Thyroid gland (tissue), 4 donors: ENCODE results near the gene GPR158. TPM values are rescaled to one million over a fixed set of nuclear protein-coding genes. Genes with fewer than 3 reads are reported as not detected.

ENCODE experiments used
- DNase-seq, 2 donors: peaks; one replicate each; pipeline ENCODE4 v3.0.0-alpha.2; 2019
- H3K27ac ChIP-seq, 3 donors: fragments of 200-600 bp; sonication (generic); 1 replicate in 2 of 3; 2 replicates in 1 of 3; pipeline ENCODE4 v1.5.1; 2016 to 2019; ENCODE audit warnings: mild to moderate bottlenecking in 1 of 3, moderate library complexity in 1 of 3
- H3K27me3 ChIP-seq: fragments of 200-600 bp; sonication (generic); one replicate; pipeline ENCODE4 v1.5.1; 2019
- H3K36me3 ChIP-seq, 2 donors: fragments of 200-600 bp; sonication (generic); one replicate each; pipeline ENCODE4 v1.5.1; 2016 to 2019
- H3K4me1 ChIP-seq, 2 donors: fragments of 200-600 bp; sonication (generic); one replicate each; pipeline ENCODE4 v1.5.1; 2017 to 2019
- H3K4me3 ChIP-seq, 3 donors: fragments of 200-600 bp; sonication (generic); replicated peaks in 1 of 3; 1 replicate in 2 of 3; 2 replicates in 1 of 3; pipeline ENCODE4 v1.5.1; 2016; ENCODE audit warnings: mild to moderate bottlenecking in 1 of 3
- H3K9me3 ChIP-seq: fragments of 200-600 bp; sonication (generic); one replicate; pipeline ENCODE4 v1.5.1; 2017
- CTCF ChIP-seq, 6 experiments: fragments of 200-600 bp in 3 of 6; fragments of 450-650 bp in 3 of 6; sonication (generic) in 3 of 6; IDR thresholded peaks; one replicate each; pipeline ENCODE4 v1.5.1; 2016 to 2019; ENCODE audit warnings: antibody characterized with exemption in 6 of 6, mild to moderate bottlenecking in 2 of 6, inconsistent platforms in 1 of 6, moderate library complexity in 1 of 6
- POLR2A ChIP-seq, 2 donors: fragments of 450-650 bp; IDR thresholded peaks; one replicate each; pipeline ENCODE4 v1.6.1; 2017; ENCODE audit warnings: antibody characterized with exemption in 2 of 2, mild to moderate bottlenecking in 2 of 2, moderate library complexity in 1 of 2
- WGBS, 2 donors: methylation state at CpG; one replicate each; pipeline ENCODE4 v1.1.5; 2017; 5-methylcytosine and 5-hydroxymethylcytosine counted together
- intact Hi-C: fragments of 100-400 bp; cut with DNase I; formaldehyde crosslinking; loops from one replicate; pipeline ENCODE4 v1.15.1; 2023
- total RNA-seq, 4 donors: library from RNA; depleted of rRNA; stranded (reverse); fragments of >200 nt; gene quantifications; one replicate each; pipeline ENCODE4 v1.2.3, GENCODE V29; 2016

The GPR158 gene
- total RNA-seq, 4 donors from 2014 or later = 0.13 to 1.9 (median 1.2) TPM

- H3K36me3 ChIP-seq = no peaks in the 10 kb centered on the region
- no peak for DNase-seq
- no peak overlapping the region for H3K27ac ChIP-seq
- no peak for TF ChIP-seq CTCF (IDR thresholded peaks at IDR 0.05)
- TF ChIP-seq POLR2A (IDR thresholded peaks at IDR 0.05) = no peak
- H3K9me3 ChIP-seq = no peaks in the 10 kb centered on the region
- no peaks in the 10 kb centered on the region for H3K27me3 ChIP-seq
- intact Hi-C loops = no loop called here
- H3K4me3 ChIP-seq = no peak overlapping the region
- H3K4me1 ChIP-seq = no peaks in the 10 kb centered on the region
- WGBS, 2 donors = 85 to 88% methylated on average over 3 of the region's 3 CpGs
Observed at GRCh38 chr10:25481467-25481866, 306.7 kb downstream of the GPR158 start.

- 71 to 84% methylated on average over 4 of the region's 4 CpGs for WGBS, 2 donors
- Histone ChIP-seq H3K4me1 (no peaks in the 10 kb centered on the region), H3K36me3 (no peaks in the 10 kb centered on the region), H3K4me3 (no peak overlapping the region), H3K9me3 (no peaks in the 10 kb centered on the region), H3K27ac (no peak overlapping the region), H3K27me3 (no peaks in the 10 kb centered on the region)
- DNase-seq = no peak
- intact Hi-C loops = no loop called here
- TF ChIP-seq POLR2A (IDR thresholded peaks at IDR 0.05) (no peak), CTCF (IDR thresholded peaks at IDR 0.05) (no peak)
Observed at GRCh38 chr10:25483999-25484398, 309.2 kb downstream of the GPR158 start.

GRCh38 chr10:25487266-25487665, 312.5 kb downstream of the GPR158 start:
- no peaks in the 10 kb centered on the region for H3K4me1 ChIP-seq
- H3K36me3 ChIP-seq = no peaks in the 10 kb centered on the region
- WGBS, 2 donors = 91 to 92% methylated on average over 5 of the region's 5 CpGs
- no peak overlapping the region for H3K4me3 ChIP-seq
- H3K27me3 ChIP-seq = no peaks in the 10 kb centered on the region
- TF ChIP-seq CTCF (IDR thresholded peaks at IDR 0.05) = no peak
- no peak for TF ChIP-seq POLR2A (IDR thresholded peaks at IDR 0.05)
- no peak overlapping the region for H3K27ac ChIP-seq
- DNase-seq = no peak
- no peaks in the 10 kb centered on the region for H3K9me3 ChIP-seq
- intact Hi-C loops = no loop called here

DNA sequence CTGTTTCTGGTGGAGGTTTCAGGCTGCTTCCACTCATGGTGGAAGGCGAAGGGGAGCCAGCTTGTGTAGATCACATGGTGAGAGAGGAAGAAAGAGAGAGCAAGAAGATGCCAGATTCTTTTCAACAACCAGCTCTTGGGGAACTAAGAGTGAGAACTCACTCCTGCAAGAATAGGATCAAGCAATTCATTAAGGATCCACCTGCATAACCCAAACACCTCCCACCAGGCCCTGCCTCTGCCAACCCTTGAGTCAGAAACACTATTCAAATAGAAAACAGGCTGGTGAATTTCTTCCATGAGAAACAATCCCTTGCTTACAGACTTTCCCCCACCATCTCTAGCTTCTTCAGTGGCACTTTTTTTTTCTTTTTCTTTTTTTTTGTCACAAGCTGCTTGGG, 317.2 kb downstream of the GPR158 start:
- Histone ChIP-seq H3K4me3 (no peak overlapping the region), H3K36me3 (no peaks in the 10 kb centered on the region), H3K27me3 (no peaks in the 10 kb centered on the region), H3K27ac (no peak overlapping the region), H3K4me1 (no peaks in the 10 kb centered on the region), H3K9me3 (no peaks in the 10 kb centered on the region)
- intact Hi-C loops = no loop called here
- TF ChIP-seq POLR2A (IDR thresholded peaks at IDR 0.05) (no peak), CTCF (IDR thresholded peaks at IDR 0.05) (no peak)
- DNase-seq = no peak
- 84 to 91% methylated on average over 1 of the region's 1 CpG for WGBS, 2 donors

DNA sequence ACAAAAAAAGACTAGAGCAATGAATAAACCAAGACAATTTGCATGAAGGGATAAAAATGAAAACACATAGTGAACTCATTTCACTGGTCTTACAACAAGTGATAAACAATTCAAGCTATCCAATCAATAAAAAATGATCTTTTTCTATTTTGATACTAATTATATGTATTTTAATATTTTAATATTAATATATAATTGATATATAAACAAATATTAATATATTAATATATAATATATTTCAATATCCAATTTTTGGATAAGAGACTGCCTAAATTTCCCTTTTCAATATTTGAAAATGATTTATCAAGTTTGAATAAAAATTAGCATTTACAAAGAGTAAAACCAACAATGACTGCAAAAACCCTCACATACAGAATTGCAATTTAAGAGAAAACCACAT, 317.9 kb downstream of the GPR158 start:
- DNase-seq = no peak
- H3K9me3 ChIP-seq = no peaks in the 10 kb centered on the region
- no peaks in the 10 kb centered on the region for H3K36me3 ChIP-seq
- no peak overlapping the region for H3K4me3 ChIP-seq
- H3K4me1 ChIP-seq = no peaks in the 10 kb centered on the region
- intact Hi-C loops = no loop called here
- no peaks in the 10 kb centered on the region for H3K27me3 ChIP-seq
- TF ChIP-seq POLR2A (IDR thresholded peaks at IDR 0.05) (no peak), CTCF (IDR thresholded peaks at IDR 0.05) (no peak)
- H3K27ac ChIP-seq = no peak overlapping the region
